Measurements from ENCODE around the gene CEACAM20. TPM values are rescaled to one million over a fixed set of nuclear protein-coding genes. Genes with fewer than 3 reads are reported as not detected.
"Not testable (repeated sequence)": the region's sequence is repeated elsewhere in the genome, so short reads cannot be mapped to it uniquely, and the experiment has no call there.

CEACAM20 gene
- total and polyA plus RNA-seq, 5 donors from 2014 or later, result not detected

DNA sequence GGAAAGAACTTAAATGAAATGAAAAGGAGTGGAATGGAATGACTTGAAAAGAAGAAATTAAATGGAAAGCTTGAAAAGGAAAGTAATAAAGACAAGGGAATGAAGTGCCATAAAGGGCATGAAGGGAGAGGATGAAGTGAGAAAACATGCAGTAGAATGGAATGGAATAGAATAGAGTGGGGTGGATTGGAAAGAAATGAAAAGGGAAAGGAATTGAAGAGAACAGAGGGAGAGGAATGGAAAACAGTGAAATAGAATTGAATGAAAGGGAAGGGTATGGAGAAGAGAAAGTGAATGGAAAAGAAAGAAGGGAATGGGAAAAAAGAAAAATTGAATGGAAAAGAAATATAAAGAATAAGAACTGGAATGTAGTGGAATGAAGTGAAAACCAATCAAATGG is 20.0 kb downstream of the CEACAM20 start:
- ATAC-seq (ENCODE audit: low read depth in 2 of 2) (no peak), DNase-seq (no peak)
- no peak overlapping the region for H3K27ac ChIP-seq (ENCODE audit: insufficient read depth, low read length, poor library complexity, severe bottlenecking)
- H3K36me3 ChIP-seq (ENCODE audit: control insufficient read depth, insufficient read depth, low read length), result no peaks in the 10 kb centered on the region
- H3K4me3 ChIP-seq (ENCODE audit: low read depth, low read length), result no peak overlapping the region
- H3K27me3 Mint-ChIP-seq, result peaks cover 24% of the 10 kb centered on the region
- H3K4me1 Mint-ChIP-seq, result no peaks in the 10 kb centered on the region
- H3K4me3 Mint-ChIP-seq, result no peak overlapping the region
- H3K27ac Mint-ChIP-seq, result no peak overlapping the region
- H3K36me3 Mint-ChIP-seq, result peaks cover 3% of the 10 kb centered on the region
- H3K4me1 ChIP-seq (ENCODE audit: control insufficient read depth, insufficient read depth, low read length, poor library complexity, severe bottlenecking), result no peaks in the 10 kb centered on the region
- H3K27me3 ChIP-seq (ENCODE audit: control insufficient read depth, insufficient read depth, low read length), result peaks cover 6% of the 10 kb centered on the region
- H3K9me3 ChIP-seq (ENCODE audit: control insufficient read depth in 2 of 2, low read length in 2 of 2), result peaks cover 14 to 17% of the 10 kb centered on the region in 2 experiments
- peaks cover 0 to 46% (median 21%) of the 10 kb centered on the region in 7 donors for H3K9me3 Mint-ChIP-seq

DNA sequence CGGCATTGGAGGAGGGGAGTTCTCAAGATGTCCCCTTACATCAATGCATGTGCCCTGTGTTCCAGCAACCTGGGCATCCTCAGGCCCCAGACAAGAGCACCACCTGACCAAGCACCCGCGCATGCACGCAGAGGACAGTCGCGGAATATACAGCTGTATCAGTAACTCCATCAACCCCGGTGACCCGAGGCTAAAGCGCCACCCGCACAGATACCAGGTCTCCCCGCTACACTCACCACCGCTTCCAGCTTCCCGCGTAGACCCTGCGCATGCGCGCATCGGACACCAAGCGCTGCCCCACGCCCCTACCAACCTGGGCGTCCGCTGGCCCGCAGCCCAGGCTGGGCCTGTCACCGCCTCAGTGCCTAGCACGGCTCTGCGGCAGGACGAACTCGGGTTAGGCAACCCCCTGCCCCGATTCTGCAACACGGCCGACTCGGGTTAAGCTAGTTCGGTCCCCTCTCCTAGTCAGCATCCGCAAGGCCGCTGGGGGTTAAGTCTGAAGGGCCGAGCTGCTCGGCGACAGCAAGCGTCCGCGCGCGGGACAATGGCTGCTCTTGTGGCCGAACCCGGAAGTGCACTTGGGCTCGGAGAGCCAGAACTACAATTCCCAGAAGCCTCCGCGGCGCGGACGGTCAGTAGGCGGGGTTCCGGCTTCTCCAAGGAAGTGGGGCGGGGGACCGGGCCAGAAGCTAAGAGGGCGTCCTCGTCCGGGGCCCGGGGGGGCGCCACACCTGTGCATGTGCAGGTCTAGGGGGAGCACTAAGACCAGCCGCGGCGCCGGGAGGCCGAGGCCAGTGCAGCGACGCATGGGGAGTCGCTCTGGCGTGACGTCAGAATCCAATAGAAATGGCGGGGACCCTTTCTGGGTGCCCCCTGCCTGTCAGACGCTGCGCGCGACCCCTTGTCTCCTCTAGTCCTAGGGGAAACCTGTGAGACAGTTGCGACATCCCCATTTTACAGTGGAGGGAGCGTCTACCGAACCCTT is 29.2 kb downstream of the CEACAM20 start, which contains the start of gene ZNF180:
Gene ZNF180, minus strand, starts transcription at position 561 of the 988 bp plus-strand sequence. CDS start 3,188 bp downstream, outside the sequence.
- Histone ChIP-seq H3K4me3 (ENCODE audit: low read depth, low read length) (peak within 1 kb of the TSS; percentile 76), H3K9me3 (ENCODE audit: control insufficient read depth in 2 of 2, low read length in 2 of 2) (peaks cover 37 to 45% of the 10 kb centered on the region in 2 experiments), H3K4me1 (ENCODE audit: control insufficient read depth, insufficient read depth, low read length, poor library complexity, severe bottlenecking) (peaks cover 19% of the 10 kb centered on the region), H3K36me3 (ENCODE audit: control insufficient read depth, insufficient read depth, low read length) (peaks cover 30% of the 10 kb centered on the region), H3K27me3 (ENCODE audit: control insufficient read depth, insufficient read depth, low read length) (peaks cover 5% of the 10 kb centered on the region), H3K27ac (ENCODE audit: insufficient read depth, low read length, poor library complexity, severe bottlenecking) (peak within 1 kb of the TSS; percentile 81)
- peaks cover 0 to 57% (median 15%) of the 10 kb centered on the region in 7 donors for H3K9me3 Mint-ChIP-seq
- peak; percentile 92 to 93 for ATAC-seq (ENCODE audit: low read depth in 2 of 2)
- H3K27me3 Mint-ChIP-seq, result peaks cover 6% of the 10 kb centered on the region
- peaks cover 17 to 45% (median 24%) of the 10 kb centered on the region in 4 donors for H3K4me1 Mint-ChIP-seq
- DNase-seq, result peak; percentile 90 to 97 (median 94)
- H3K36me3 Mint-ChIP-seq, result peaks cover 39% of the 10 kb centered on the region
- peak within 1 kb of the TSS; percentile 82 to 93 (median 86) for H3K27ac Mint-ChIP-seq
- peak within 1 kb of the TSS; percentile 95 to 98 (median 97) for H3K4me3 Mint-ChIP-seq

DNA sequence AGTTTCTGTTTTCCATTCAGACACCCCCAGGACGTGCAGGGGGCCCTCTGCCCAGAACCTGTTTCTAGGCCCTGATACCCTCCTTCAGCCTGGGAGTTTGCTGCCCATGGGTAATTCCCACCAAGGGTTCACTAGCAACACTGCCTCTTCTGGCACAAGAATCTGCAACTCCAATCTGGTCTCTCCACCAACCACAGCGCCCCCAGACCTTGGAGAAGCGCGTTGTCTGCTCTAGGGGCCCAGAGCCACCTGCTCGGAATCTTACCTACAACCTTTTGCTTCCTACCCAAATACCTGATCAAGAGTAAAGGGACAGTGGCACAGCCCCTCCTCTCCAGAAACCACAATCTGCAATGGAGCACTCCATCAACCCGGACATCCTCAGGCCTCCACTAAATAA is 29.9 kb downstream of the CEACAM20 start:
- no peak for ATAC-seq (ENCODE audit: low read depth in 2 of 2)
- peak overlapping the region; percentile 76 for H3K4me3 ChIP-seq (ENCODE audit: low read depth, low read length)
- peaks cover 46% of the 10 kb centered on the region for H3K36me3 Mint-ChIP-seq
- H3K27me3 Mint-ChIP-seq, result peaks cover 6% of the 10 kb centered on the region
- H3K36me3 ChIP-seq (ENCODE audit: control insufficient read depth, insufficient read depth, low read length), result peaks cover 37% of the 10 kb centered on the region
- peaks cover 5% of the 10 kb centered on the region for H3K27me3 ChIP-seq (ENCODE audit: control insufficient read depth, insufficient read depth, low read length)
- H3K27ac ChIP-seq (ENCODE audit: insufficient read depth, low read length, poor library complexity, severe bottlenecking), result peak overlapping the region; percentile 81
- peaks cover 17 to 49% (median 24%) of the 10 kb centered on the region in 4 donors for H3K4me1 Mint-ChIP-seq
- peak overlapping the region; percentile 95 to 98 (median 97) for H3K4me3 Mint-ChIP-seq
- peaks cover 0 to 60% (median 21%) of the 10 kb centered on the region in 7 donors for H3K9me3 Mint-ChIP-seq
- H3K9me3 ChIP-seq (ENCODE audit: control insufficient read depth in 2 of 2, low read length in 2 of 2), result peaks cover 40 to 52% of the 10 kb centered on the region in 2 experiments
- no peak for DNase-seq
- H3K4me1 ChIP-seq (ENCODE audit: control insufficient read depth, insufficient read depth, low read length, poor library complexity, severe bottlenecking), result peaks cover 19% of the 10 kb centered on the region
- H3K27ac Mint-ChIP-seq, result peak overlapping the region; percentile 48 to 93 (median 86)

DNA sequence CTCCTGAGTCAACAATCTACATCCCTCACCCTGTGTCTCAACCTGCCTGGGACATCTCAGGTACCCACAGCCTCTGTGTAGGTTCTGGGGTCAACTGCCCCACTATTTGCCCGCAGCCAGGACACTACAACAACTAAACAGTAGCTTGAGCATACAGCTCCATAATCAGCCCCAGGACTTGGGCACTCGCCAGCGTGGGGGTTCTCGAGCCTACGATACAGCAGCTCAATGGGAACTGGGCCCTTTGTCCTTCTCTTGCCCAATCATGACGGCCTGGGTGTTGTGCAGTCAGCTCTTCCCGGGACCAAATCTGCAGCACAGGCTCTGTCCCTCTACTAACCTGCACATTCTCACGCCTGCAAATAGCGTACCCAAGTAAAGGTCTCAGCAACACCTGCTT is 30.5 kb downstream of the CEACAM20 start:
- peaks cover 0 to 61% (median 25%) of the 10 kb centered on the region in 7 donors for H3K9me3 Mint-ChIP-seq
- no peak for DNase-seq
- H3K4me1 ChIP-seq (ENCODE audit: control insufficient read depth, insufficient read depth, low read length, poor library complexity, severe bottlenecking), result peaks cover 19% of the 10 kb centered on the region
- peaks cover 2% of the 10 kb centered on the region for H3K27me3 ChIP-seq (ENCODE audit: control insufficient read depth, insufficient read depth, low read length)
- H3K36me3 ChIP-seq (ENCODE audit: control insufficient read depth, insufficient read depth, low read length), result peaks cover 43% of the 10 kb centered on the region
- peaks cover 43 to 57% of the 10 kb centered on the region in 2 experiments for H3K9me3 ChIP-seq (ENCODE audit: control insufficient read depth in 2 of 2, low read length in 2 of 2)
- H3K27ac ChIP-seq (ENCODE audit: insufficient read depth, low read length, poor library complexity, severe bottlenecking), result no peak overlapping the region
- H3K4me1 Mint-ChIP-seq, result peaks cover 17 to 49% (median 24%) of the 10 kb centered on the region in 4 donors
- H3K4me3 Mint-ChIP-seq, result peak overlapping the region; percentile 95 to 98 (median 97)
- no peak overlapping the region for H3K27ac Mint-ChIP-seq
- peaks cover 52% of the 10 kb centered on the region for H3K36me3 Mint-ChIP-seq
- no peak for ATAC-seq (ENCODE audit: low read depth in 2 of 2)
- peak overlapping the region; percentile 76 for H3K4me3 ChIP-seq (ENCODE audit: low read depth, low read length)
- H3K27me3 Mint-ChIP-seq, result peaks cover 2% of the 10 kb centered on the region

DNA sequence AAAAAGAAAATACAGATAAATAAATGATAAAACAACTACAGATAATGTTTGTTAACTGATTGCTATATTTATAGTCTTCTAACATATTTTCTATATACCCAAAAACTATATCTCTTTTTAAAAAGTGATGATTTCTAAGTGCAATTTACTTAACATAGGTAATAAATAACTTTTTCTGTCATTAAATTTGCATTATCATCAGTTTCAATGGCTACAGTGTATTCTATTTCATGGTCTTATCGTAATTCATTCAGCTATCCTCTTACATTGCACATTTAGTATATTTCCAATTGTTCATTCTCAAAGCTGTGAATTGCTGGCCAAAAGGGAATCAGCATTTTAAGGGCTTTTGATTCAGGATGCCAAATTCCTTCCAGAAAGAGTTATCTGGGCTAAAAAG is 32.8 kb downstream of the CEACAM20 start:
- no peak for DNase-seq
- Mint-ChIP-seq H3K9me3 (peaks cover 0 to 81% (median 37%) of the 10 kb centered on the region in 7 donors), H3K27me3 (no peaks in the 10 kb centered on the region), H3K36me3 (peaks cover 75% of the 10 kb centered on the region), H3K27ac (no peak overlapping the region), H3K4me3 (peak overlapping the region in 2 of 4 donors; percentile 21 to 29), H3K4me1 (peaks cover 14 to 54% (median 24%) of the 10 kb centered on the region in 4 donors)
- H3K27ac ChIP-seq (ENCODE audit: insufficient read depth, low read length, poor library complexity, severe bottlenecking), result no peak overlapping the region
- H3K4me1 ChIP-seq (ENCODE audit: control insufficient read depth, insufficient read depth, low read length, poor library complexity, severe bottlenecking), result peaks cover 19% of the 10 kb centered on the region
- ATAC-seq (ENCODE audit: low read depth in 2 of 2), result no peak
- no peaks in the 10 kb centered on the region for H3K27me3 ChIP-seq (ENCODE audit: control insufficient read depth, insufficient read depth, low read length)
- H3K9me3 ChIP-seq (ENCODE audit: control insufficient read depth in 2 of 2, low read length in 2 of 2), result peaks cover 57 to 80% of the 10 kb centered on the region in 2 experiments
- H3K36me3 ChIP-seq (ENCODE audit: control insufficient read depth, insufficient read depth, low read length), result peaks cover 66% of the 10 kb centered on the region
- H3K4me3 ChIP-seq (ENCODE audit: low read depth, low read length), result peak overlapping the region; percentile 1

DNA sequence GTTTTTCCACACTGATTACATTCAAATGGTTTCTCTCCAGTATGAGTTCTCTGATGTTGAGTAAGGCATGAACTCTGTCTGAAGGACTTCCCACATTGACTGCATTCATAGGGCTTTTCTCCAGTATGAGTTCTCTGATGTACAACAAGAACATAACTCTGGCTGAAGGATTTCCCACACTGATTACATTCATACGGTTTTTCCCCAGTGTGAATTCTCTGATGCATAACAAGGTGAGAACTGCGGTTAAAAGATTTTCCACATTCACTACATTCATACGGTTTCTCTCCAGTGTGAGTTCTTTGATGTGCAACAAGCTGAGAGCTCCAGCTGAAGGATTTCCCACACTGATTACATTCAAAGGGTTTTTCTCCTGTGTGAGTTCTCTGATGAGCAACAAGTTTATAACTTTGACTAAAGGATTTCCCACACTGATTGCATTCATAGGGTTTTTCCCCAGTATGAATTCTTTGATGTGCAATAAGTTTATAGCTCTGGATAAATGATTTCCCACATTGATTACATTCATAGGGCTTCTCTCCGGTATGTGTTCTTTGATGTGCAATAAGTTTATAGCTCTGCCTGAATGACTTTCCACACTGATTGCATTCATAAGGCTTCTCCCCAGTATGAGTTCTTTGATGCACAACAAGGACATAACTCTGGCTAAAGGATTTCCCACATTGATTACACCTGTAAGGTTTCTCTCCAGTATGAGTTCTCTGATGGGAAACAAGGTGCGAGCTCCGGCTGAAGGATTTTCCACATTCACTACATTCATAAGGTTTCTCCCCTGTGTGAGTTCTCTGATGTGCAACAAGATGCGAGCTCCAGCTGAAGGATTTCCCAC is 52.7 kb downstream of the CEACAM20 start:
- no peak for ATAC-seq (ENCODE audit: low read depth in 2 of 2)
- no peaks in the 10 kb centered on the region for H3K4me1 ChIP-seq (ENCODE audit: control insufficient read depth, insufficient read depth, low read length, poor library complexity, severe bottlenecking)
- peaks cover 49% of the 10 kb centered on the region for H3K36me3 ChIP-seq (ENCODE audit: control insufficient read depth, insufficient read depth, low read length)
- no peak overlapping the region for H3K27ac ChIP-seq (ENCODE audit: insufficient read depth, low read length, poor library complexity, severe bottlenecking)
- H3K4me1 Mint-ChIP-seq, result no peaks in the 10 kb centered on the region
- peak overlapping the region; percentile 38 for H3K4me3 ChIP-seq (ENCODE audit: low read depth, low read length)
- peaks cover 0 to 98% (median 34%) of the 10 kb centered on the region in 7 donors for H3K9me3 Mint-ChIP-seq
- peaks cover 96 to 100% of the 10 kb centered on the region in 2 experiments for H3K9me3 ChIP-seq (ENCODE audit: control insufficient read depth in 2 of 2, low read length in 2 of 2)
- H3K36me3 Mint-ChIP-seq, result peaks cover 50% of the 10 kb centered on the region
- H3K27me3 ChIP-seq (ENCODE audit: control insufficient read depth, insufficient read depth, low read length), result no peaks in the 10 kb centered on the region
- peak in 2 of 3 donors; percentile 17 to 24 for DNase-seq
- no peaks in the 10 kb centered on the region for H3K27me3 Mint-ChIP-seq
- no peak overlapping the region for H3K27ac Mint-ChIP-seq
- no peak overlapping the region for H3K4me3 Mint-ChIP-seq

DNA sequence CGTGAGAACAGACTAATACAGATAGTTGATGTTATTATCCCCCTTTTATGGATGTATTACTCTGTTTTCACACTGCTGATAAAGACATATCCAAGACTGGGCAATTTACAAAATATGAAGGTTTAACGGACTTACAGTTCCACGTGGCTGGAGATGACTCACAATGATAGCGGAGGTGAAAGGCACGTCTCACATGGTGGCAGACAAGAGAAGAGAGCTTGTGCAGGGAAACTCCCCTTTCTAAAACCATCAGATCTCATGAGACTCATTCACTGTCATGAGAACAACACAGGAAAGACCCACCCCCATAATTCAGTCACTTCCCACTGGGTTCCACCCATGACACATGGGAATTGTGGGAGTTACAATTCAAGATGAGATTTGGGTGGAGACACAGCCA is 60.7 kb downstream of the CEACAM20 start:
- Mint-ChIP-seq H3K9me3 (peaks cover 0 to 86% (median 43%) of the 10 kb centered on the region in 7 donors), H3K36me3 (peaks cover 14% of the 10 kb centered on the region)
- not testable (repeated sequence) for H3K4me3 Mint-ChIP-seq; H3K4me3 ChIP-seq (ENCODE audit: low read depth, low read length); DNase-seq; H3K27me3 ChIP-seq (ENCODE audit: control insufficient read depth, insufficient read depth, low read length); H3K36me3 ChIP-seq (ENCODE audit: control insufficient read depth, insufficient read depth, low read length); H3K4me1 ChIP-seq (ENCODE audit: control insufficient read depth, insufficient read depth, low read length, poor library complexity, severe bottlenecking); ATAC-seq (ENCODE audit: low read depth in 2 of 2); H3K4me1 Mint-ChIP-seq; H3K27ac Mint-ChIP-seq; H3K27ac ChIP-seq (ENCODE audit: insufficient read depth, low read length, poor library complexity, severe bottlenecking); H3K27me3 Mint-ChIP-seq
- peaks cover 62 to 94% of the 10 kb centered on the region in 2 experiments for H3K9me3 ChIP-seq (ENCODE audit: control insufficient read depth in 2 of 2, low read length in 2 of 2)

Data from CD4-positive, CD25-positive, alpha-beta regulatory T cell (primary cell).